Activated gamma-delta T cell treated with Interleukin-2 at 50 U/mL for 16 hours (primary cell): Measurements from ENCODE around the gene TRAPPC2L.
"Not testable (repeated sequence)": the region's sequence is repeated elsewhere in the genome, so short reads cannot be mapped to it uniquely, and the experiment has no call there.

Experiments used
- DNase-seq: peaks from one replicate; pipeline ENCODE4 v3.0.0-alpha.2; 2020

TRAPPC2L gene

DNA sequence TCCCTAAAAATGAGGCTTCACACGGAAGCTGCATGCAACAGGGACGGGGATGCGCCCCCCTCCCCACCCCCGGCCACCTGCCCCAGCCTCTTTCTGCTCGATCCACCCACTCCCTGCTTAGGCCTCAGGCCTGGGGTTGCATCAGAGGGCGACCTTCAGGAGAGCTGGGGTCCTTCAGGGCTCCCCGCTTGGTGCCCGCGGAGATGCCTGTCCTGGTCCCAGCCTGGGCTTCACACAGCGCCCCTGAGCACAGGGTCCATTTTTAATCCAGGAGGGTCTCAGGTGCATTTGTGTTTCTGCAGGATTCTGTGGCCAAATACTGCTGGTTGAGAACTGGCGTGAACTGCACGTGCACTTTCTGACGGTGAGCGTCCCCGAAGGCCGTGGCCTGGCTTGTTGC lies 37.8 kb upstream of the TRAPPC2L start:
- DNase-seq, result no peak

DNA sequence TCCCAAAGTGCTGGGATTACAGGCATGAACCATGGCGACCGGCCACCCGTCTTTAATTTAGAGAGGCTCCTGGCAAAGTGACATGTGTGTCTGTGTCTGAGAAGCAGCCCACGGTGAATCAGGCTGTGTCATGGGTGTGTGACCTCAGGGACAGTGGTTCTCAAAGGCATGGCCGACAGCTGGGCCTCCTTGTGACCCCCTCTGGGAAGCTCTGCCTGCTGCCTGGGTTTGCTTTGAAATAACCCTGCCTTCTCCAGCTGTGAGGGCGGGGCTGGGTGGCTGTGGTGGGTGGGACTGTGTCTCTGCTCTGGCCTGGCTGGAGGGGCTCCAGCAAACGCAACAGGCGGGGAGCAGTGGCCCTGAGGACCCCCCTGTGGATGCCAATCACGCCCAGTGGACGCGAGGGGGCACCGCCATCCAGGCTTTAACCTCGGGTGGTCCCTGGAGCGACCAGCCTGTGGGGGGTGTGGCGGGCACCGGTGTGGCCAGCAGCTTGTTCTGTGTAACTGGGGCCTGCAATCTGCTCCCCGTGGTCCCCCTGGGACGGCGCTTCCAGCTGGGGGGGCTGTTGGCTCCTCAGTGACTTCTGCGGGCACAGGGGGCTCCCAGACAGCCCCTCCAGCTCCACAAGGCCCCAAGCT lies 36.4 kb upstream of the TRAPPC2L start:
- no peak for DNase-seq

DNA sequence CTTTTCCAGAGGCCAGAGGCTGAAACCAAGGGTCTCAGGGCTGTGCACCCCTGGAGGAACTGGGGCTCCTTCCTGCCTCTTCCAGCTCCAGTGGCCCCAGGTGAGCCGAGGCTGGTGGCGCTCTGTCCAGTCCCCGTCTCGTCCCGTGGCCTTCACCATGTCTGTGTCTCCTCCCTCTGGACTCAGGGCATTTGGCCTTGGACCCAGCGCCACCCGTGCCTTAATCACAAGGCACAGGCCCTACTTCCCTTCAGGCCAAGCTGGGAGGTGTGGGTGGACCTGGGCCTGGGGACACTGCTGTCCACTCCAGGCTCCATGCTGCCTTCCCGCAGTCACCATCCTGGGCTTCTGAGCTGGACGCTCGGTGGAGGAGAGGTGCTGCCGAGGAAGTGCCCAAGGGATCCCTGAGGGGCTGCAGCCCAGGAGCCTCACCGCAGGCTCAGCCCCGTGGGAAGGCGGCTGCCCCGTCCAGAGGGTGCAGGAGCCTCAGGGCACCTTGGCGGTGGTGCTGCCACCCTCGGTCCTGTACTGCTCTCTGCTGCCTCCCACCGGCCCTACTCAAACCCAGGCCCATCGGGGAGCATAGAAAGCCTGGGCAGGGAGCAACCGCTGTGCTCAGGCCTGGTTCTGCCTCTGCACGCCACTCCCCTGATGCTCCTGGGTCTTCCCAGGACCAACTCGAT lies 35.6 kb upstream of the TRAPPC2L start:
- DNase-seq, result no peak

DNA sequence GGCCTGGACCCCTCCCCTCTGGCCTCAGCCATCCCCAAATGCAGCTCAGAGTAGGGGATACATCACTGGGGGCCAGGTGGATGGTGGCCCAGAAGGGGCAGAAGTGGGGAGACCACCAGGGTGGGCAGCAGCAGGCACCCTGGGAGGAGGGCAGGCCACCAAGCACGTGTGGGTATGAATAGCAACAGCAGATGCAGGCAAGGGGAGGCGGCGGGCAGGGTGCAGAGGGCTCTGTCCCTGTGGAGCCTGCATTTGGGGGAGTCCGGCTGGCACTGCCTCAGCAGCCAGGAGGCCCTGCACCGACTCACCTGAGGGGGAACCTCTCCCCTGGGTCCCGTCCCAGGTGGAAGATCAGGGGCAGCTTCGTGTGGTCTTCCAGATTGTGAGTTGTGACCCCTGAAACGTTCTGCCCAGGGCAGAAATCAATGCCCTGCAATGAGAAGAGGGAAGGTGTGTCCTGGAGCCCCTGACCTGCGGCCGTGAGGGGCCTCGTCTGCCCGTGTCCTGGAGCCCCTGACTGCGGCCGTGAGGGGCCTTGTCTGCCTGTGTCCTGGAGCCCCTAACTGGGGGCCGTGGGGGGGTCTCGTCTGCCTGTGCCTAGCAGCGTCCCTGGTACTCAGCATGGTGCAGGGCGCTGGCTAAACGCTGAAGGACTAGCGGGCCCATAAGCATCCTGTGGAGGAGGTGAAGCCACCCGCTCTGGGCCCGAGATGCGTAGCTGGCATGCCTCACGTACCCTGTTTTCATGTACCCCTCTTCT lies 34.5 kb upstream of the TRAPPC2L start:
- DNase-seq, result no peak

DNA sequence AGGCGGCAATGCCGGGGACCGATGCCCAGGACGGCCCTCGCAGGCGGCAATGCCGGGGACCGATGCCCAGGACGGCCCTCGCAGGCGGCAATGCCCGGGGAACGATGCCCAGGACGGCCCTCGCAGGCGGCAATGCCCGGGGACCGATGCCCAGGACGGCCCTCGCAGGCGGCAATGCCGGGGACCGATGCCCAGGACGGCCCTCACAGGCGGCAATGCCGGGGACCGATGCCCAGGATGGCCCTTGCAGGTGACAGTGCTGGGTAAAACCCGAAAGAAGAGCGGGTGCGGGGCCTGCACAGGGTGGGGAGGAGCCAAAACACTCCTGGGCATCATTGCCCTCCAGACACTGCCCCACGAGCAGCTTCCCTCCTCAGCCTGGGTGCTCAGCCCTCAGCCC lies 33.3 kb upstream of the TRAPPC2L start:
- not testable (repeated sequence) for DNase-seq

DNA sequence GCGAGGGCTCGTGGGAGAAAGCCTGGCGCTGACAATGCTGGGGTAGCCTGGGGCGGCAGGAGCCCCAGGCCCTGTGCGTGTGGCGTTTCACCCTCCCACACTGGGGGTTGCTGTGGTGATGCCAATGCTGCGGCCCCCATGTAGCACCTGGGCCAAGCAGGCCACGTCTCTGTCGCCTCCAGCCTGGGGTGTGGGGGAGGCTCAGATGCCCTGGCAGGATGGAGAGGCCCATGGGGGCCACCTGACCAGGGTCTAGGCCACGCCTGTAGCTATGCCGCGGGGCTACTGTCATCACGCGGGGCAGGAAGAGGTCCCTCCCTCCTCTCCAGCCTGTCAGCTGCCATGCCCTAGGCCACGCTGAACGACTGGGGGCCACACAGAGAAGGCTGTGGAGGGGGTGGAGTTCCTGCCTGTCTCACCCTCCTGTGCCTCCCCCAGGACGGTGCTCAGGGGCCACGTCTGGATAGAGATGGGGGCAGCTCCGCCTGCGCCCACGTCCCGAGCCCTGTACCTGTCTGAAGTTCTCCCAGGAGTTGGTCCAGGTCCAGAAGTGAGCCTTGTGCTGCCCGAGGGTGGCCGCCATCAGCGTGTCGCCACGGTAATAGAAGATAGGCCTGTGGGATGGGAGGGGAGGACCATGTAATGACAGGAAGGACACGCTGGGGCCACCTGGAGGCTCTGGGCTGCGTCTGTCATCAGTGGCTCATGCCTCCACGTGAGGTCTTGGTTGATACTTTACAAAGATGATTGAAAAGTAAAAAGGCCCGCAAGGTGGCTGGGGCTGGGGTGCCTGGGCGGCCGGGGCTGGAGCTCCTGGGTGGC lies 32.5 kb upstream of the TRAPPC2L start:
- DNase-seq, result no peak

DNA sequence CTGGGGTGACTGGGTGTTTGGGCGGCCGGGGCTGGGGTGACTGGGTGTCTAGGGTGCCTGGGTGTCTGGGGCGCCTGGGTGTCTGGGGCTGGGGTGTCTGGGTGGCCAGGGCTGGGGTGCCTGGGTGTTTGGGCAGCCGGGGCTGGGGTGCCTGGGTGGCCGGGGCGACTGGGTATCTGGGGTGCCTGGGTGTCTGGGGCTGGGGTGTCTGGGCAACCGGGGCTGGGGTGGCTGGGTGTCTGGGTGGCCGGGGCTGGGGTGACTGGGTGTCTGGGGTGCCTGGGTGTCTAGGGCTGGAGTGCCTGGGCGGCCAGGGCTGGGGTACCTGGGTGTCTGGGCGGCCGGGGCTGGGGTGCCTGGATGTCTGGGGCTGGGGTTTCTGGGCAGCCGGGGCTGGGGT lies 31.8 kb upstream of the TRAPPC2L start:
- no peak for DNase-seq

DNA sequence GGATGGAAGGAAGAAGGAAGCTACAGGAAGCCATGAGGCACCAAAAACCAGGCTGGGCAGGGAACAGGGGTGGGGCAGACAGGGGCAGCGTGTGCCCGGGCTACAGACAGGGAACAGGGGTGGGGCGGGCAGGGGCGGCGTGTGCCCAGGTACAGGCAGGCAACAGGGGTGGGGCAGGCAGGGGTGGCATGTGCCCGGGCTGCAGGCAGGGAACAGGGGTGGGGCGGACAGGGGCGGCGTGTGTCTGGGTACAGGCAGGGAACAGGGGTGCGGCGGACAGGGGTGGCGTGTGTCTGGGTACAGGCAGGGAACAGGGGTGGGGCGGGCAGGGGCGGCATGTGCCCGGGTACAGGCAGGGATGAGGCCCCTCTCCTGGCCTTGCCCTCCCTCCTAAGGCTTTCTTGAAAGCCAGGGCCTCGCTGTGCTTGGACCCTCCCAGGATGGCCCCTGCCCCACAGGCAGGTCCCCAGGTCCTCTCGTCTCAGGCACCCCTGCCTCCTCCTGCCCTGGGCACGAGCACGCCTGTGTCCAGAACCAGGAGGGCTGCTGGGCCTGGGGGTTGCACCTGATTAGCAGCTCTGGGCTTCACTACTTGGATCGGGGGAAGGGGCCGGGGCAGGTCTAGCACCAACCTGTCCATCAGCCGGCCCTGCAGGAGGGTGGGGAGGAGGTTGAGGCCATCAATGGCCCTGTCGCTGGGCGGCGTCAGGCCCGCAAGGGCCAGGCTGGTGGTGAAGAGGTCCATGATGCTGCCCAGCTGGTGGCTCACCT lies 30.7 kb upstream of the TRAPPC2L start:
- DNase-seq, result no peak

DNA sequence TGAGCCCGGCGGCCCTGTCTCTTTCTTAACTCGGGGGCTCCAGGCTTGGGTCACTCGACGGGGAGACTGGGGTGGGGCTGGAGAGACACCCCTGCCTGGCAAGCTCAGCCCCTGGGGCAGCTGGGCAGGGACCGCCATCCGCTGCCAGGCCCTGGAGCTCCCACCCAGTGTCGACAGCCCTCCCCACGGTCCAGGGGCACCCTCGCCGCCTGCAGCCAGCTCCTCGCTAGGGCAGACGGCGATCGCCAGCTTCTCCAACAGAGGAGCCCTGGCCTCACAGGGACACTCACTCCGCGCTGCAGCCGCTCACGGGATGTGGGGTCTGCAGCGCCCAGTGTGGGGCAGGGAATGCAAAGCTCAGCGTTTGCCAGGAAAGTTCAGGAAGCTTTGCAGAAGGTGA lies 29.2 kb upstream of the TRAPPC2L start:
- no peak for DNase-seq

DNA sequence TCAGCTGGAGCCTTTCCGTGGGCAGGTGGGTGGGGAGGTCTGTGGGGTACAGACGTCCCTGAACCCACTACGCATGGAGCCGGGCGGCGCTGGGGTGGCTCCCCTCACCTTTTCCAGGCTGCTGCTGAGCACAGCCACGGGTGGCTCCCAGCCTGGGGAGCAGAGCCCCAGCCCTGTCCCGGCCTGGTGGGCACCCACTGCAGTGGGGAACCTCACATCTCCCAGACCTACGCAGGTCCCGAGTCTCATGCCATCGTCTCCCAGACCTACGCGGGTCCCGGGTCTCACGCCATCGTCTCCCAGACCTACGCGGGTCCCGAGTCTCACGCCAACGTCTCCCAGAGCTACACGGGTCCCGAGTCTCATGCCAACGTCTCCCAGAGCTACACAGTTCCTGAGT lies 28.2 kb upstream of the TRAPPC2L start:
- no peak for DNase-seq

DNA sequence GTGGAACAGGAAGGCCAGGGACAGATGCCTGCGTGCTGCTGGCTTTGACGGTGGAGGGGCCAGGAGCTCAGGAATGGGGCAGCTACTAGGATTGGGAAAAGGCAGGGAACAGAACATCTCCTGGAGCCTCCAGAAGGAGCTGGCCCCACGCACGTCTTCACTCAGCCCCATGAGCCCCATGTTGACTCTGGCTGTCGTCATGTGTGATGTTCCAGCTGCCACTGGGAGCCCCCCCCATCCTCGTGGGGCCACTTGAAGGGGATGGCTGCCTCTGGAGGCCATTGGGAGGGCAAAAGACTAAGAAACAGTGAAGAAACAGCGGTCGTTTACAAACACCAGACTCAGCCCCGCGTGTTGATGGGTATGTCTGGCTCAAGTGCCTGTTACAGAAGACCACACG lies 26.7 kb upstream of the TRAPPC2L start:
- no peak for DNase-seq

DNA sequence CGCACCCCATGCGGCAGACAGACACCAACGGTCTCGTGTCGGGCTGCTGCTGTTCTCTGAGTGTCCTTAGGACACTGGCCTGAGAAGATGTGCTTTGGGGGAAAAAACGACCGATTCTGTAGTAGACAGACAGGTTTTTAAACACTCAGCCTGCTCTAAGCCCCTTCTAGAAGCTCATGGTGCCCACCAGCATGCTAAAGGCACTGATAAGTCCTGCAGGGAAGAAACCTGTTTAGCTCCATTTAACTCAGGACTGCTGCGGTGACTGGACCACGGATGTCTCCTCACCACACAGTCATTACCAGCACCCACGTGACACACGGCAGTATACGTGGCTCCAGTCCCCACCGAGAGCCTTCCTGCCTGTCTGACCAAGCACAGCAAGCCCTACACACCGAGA lies 26.1 kb upstream of the TRAPPC2L start:
- DNase-seq, result no peak

DNA sequence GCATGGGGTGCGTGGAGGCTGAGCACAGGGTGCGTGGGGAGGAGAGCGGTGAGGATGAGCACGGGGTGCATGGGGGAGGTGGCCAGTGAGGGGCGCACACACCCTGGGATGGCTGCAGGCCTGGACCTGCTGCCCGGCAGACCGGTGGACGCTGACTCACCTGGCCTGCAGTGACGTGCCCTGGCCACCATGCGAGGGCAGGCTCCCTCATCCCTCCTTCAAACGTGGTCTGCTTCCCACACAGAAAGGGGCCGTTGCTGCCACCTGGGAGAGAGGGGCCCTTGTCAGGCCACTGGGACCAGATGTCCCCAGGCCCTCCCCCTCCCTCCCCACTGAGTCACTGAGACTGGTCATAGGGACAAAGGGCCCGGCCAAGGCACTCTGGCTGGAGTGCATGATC lies 25.1 kb upstream of the TRAPPC2L start:
- DNase-seq, result no peak

DNA sequence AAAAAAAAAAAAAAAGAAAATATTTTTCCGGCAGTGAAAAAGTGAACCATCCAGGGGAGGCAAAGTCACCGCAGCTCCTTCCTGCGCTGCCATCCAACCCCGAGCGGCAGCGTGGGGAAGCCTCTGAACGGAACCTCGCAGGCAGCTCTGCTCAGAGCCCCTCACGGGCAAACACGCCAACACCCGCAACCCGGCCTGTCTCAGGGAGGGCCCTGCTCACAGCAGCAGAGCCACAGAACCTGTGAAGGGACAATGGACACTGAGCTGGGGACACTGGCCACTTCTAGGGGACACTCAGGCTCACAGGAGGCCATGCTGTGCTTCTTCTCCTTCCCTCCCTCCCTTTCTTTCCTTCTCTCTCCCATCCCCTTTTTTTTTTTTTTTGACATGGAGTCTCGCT lies 23.8 kb upstream of the TRAPPC2L start:
- DNase-seq, result no peak

DNA sequence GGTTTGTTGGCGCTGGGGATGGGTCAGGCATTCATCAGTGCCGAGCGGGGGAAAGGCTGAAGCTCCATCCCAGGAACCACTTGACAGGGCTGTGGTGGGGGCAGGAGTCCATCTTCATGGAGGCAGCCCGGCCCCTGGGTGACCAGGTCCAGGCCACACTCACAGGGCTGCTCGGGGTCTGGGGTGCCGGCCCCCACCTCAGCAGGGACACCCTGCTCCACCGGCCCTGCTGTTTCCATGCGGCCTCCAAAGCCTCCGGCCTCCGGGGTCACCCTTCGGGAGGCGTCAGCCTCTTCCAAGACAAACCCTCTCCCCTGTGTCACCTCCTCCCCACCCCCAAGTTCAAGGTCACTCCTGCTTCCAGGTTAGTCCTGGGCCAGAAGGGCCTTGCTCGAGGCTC lies 22.3 kb upstream of the TRAPPC2L start:
- no peak for DNase-seq

DNA sequence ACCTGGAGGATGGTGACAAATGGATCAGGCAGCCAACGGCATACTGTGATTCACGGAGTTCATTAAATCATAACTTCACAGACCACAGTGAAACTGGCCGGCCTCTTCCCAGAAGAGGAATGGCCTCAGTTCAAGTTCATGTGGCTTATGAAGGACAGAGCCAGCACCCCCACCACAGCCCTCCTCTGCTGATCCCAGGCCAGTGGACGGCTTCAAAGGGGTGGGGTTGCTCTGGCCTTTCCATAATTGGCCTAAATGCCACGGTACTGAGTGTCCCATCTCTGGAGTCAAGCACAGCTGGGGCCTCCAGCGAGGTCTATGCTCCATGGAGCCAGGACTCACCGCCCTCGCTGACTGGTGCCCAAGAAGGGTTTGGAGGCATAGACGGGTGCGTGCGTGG lies 21.5 kb upstream of the TRAPPC2L start:
- DNase-seq, result no peak

DNA sequence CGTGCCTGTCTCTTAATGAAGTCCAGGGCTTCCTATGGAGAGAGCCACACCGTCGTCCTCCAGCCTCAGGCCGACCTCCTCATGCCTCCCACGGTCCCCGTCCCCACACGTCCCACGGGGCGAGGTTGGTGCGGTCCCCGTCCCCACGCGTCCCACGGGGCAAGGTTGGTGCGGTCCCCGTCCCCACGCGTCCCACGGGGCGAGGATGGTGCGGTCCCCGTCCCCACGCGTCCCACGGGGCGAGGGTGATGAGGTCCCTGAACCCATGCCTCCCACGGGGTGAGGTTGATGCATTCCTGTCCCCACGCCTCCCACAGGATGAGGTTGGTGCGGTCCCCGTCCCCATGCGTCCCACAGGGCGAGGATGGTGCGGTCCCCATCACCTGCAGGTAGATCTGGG lies 21.1 kb upstream of the TRAPPC2L start:
- DNase-seq, result no peak

DNA sequence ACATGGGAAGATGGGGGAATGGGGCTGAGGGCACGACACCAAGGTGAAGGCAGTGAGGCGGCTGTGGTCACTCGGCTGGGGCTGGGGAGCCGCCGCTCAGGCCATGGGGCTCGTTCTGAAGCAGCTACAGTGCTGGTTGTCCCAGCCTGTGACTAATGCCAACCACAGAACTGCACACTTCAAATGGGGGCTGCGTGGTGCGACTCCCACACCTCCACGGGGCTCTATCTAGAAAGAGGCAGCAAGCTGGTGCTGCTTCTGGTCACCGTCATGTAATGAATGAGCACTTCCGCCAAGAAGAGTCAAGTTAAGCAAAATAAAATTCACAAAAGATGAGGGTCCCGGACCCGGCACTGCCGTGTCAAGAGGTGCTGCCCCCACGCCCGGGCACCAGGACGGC lies 20.1 kb upstream of the TRAPPC2L start:
- no peak for DNase-seq

DNA sequence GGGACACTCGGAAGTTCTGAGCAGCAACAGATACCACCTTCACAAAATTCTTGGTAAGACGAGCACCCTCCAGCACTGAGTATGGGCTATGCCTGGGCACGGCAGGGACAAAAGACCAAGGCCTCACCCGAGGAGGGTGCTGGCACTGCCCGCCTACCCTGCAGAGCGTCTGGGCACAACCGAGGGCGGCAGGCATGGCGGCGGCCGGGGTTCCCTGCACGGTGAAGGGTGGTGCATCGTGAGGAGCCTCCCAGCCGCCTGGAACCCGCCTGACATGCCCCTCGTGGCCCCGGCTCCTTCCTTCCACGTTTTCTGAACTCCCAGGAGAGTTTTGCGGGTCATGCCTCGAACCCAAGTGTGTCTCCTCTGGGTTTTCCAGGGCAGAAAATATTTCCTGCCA lies 19.1 kb upstream of the TRAPPC2L start:
- no peak for DNase-seq

DNA sequence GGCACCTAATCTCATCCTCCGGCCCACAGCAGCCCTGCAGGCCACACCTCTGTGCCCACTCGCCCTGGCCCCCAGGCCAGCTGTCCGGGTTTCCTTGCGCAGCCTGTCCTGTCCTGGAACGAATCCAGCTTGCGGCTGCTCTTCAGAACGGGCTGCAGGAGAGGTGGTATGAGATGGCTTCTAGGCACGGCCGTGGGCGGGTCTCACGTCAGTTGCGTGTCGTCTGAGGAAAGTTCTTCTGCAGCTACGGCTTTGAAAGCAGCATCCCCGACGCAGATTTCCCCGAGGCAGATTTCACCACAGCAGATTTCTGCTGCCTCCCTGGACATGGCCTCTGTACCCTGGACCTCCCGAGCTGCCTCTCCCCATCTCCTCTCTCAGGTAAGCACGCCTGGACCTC lies 18.4 kb upstream of the TRAPPC2L start:
- DNase-seq, result no peak

DNA sequence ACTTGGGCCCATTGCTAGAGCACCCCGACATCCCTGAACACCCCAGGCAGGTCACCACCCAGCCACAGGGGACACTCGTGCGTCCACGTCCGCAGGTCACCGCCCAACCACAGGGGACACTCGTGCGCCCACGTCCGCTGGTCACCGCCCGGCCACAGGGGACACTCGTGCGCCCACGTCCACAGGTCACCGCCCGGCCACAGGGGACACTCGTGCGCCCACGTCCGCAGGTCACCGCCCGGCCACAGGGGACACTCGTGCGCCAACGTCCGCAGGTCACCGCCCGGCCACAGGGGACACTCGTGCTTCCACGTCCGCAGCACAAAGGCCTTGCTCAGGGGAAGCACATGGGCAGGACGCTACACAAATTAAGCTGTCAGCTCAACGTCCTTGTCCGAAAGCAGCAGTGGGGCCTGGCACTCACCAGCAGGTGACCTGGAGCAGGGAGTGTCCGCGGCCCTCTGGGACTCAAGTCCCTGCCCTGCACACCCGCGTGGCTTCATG lies 17.8 kb upstream of the TRAPPC2L start:
- DNase-seq, result no peak
